ENCODE results near the gene AFF2. TPM values are rescaled to one million over a fixed set of nuclear protein-coding genes. Genes with fewer than 3 reads are reported as not detected.

Gene AFF2
- total RNA-seq, 4 donors from 2014 or later: 0.05 to 1.0 (median 0.23) TPM

GRCh38 chrX:148984238-148984637 is 483.8 kb downstream of the AFF2 start:
- DNase-seq (no peak), ATAC-seq (no peak)
- H3K27me3 ChIP-seq: no peaks in the 10 kb centered on the region
- intact Hi-C loops (cut with DNase I; ENCODE audit: low total_unique reads): no loop called here
- in situ Hi-C loops (cut with MboI; ENCODE audit: low sequenced_read_pairs in 4 of 4): no loop called here
- no peaks in the 10 kb centered on the region for H3K9me3 ChIP-seq
- no peaks in the 10 kb centered on the region for H3K36me3 ChIP-seq
- TF ChIP-seq POLR2A (IDR thresholded peaks at IDR 0.05): no peak
- no peak overlapping the region for H3K27ac ChIP-seq
- no peaks in the 10 kb centered on the region for H3K4me1 ChIP-seq
- H3K4me3 ChIP-seq: no peak overlapping the region

GRCh38 chrX:148991502-148991901 is 491.1 kb downstream of the AFF2 start:
- no peak for ATAC-seq
- H3K27ac ChIP-seq: no peak overlapping the region
- H3K36me3 ChIP-seq: no peaks in the 10 kb centered on the region
- no peak for TF ChIP-seq CTCF (IDR thresholded peaks at IDR 0.05 in 4 of 5, conservative IDR thresholded peaks at IDR 0.05 in 1 of 5)
- no peak for TF ChIP-seq POLR2A (IDR thresholded peaks at IDR 0.05)
- no peaks in the 10 kb centered on the region for H3K9me3 ChIP-seq
- no peaks in the 10 kb centered on the region for H3K27me3 ChIP-seq
- in situ Hi-C loops (cut with MboI; ENCODE audit: low sequenced_read_pairs in 4 of 4) (no loop called here), intact Hi-C loops (cut with DNase I; ENCODE audit: low total_unique reads) (no loop called here)
- H3K4me3 ChIP-seq: no peak overlapping the region
- DNase-seq: no peak
- H3K4me1 ChIP-seq: no peaks in the 10 kb centered on the region

GRCh38 chrX:148995661-148996060 is 495.2 kb downstream of the AFF2 start:
- in situ Hi-C loops (cut with MboI; ENCODE audit: low sequenced_read_pairs in 4 of 4): no loop called here
- no peaks in the 10 kb centered on the region for H3K36me3 ChIP-seq
- TF ChIP-seq POLR2A (IDR thresholded peaks at IDR 0.05): no peak
- no peak for TF ChIP-seq CTCF (IDR thresholded peaks at IDR 0.05 in 4 of 5, conservative IDR thresholded peaks at IDR 0.05 in 1 of 5)

GRCh38 chrX:149002320-149002719 is 501.9 kb downstream of the AFF2 start:
- intact Hi-C loops (cut with DNase I; ENCODE audit: low total_unique reads) (no loop called here), in situ Hi-C loops (cut with MboI; ENCODE audit: low sequenced_read_pairs in 4 of 4) (no loop called here)
- no peaks in the 10 kb centered on the region for H3K9me3 ChIP-seq
- H3K27ac ChIP-seq: no peak overlapping the region
- TF ChIP-seq POLR2A (IDR thresholded peaks at IDR 0.05): no peak
- TF ChIP-seq CTCF (IDR thresholded peaks at IDR 0.05 in 4 of 5, conservative IDR thresholded peaks at IDR 0.05 in 1 of 5): no peak
- ATAC-seq (no peak), DNase-seq (no peak)
- H3K4me3 ChIP-seq: no peak overlapping the region
- no peaks in the 10 kb centered on the region for H3K36me3 ChIP-seq
- H3K27me3 ChIP-seq: no peaks in the 10 kb centered on the region
- no peaks in the 10 kb centered on the region for H3K4me1 ChIP-seq

More at GRCh38 chrX:148995661-148996060, 495.2 kb downstream of the AFF2 start:
- Histone ChIP-seq H3K4me3 (no peak overlapping the region), H3K4me1 (no peaks in the 10 kb centered on the region), H3K27ac (no peak overlapping the region), H3K9me3 (no peaks in the 10 kb centered on the region), H3K27me3 (no peaks in the 10 kb centered on the region)
- DNase-seq (no peak), ATAC-seq (no peak)
- intact Hi-C loops (cut with DNase I; ENCODE audit: low total_unique reads): no loop called here

GRCh38 chrX:149003863-149004660 is 503.6 kb downstream of the AFF2 start:
- H3K27me3 ChIP-seq: no peaks in the 10 kb centered on the region
- TF ChIP-seq POLR2A (IDR thresholded peaks at IDR 0.05): no peak
- no peak for TF ChIP-seq CTCF (IDR thresholded peaks at IDR 0.05 in 4 of 5, conservative IDR thresholded peaks at IDR 0.05 in 1 of 5)
- H3K36me3 ChIP-seq: no peaks in the 10 kb centered on the region
- H3K4me3 ChIP-seq: no peak overlapping the region
- DNase-seq (no peak), ATAC-seq (no peak)
- in situ Hi-C loops (cut with MboI; ENCODE audit: low sequenced_read_pairs in 4 of 4): no loop called here
- H3K9me3 ChIP-seq: no peaks in the 10 kb centered on the region
- H3K27ac ChIP-seq: no peak overlapping the region
- intact Hi-C loops (cut with DNase I; ENCODE audit: low total_unique reads): no loop called here
- H3K4me1 ChIP-seq: no peaks in the 10 kb centered on the region
